ENCODE measurements around the gene OXTR.

Gene OXTR

GRCh38 chr3:8769088-8769822 lies at the start of gene OXTR:
OXTR (minus strand) TSS chr3:8769613; CDS start chr3:8768187, 1,426 bp downstream.
- peak; percentile 38 for DNase-seq (ENCODE audit: low read depth)

- DNase-seq (ENCODE audit: low read depth) = no peak
Observed at GRCh38 chr3:8817486-8817885, 48.1 kb upstream of the OXTR start.

GRCh38 chr3:8816106-8816505 lies 46.7 kb upstream of the OXTR start:
- no peak for DNase-seq (ENCODE audit: low read depth)

GRCh38 chr3:8813411-8813810 lies 44.0 kb upstream of the OXTR start:
- no peak for DNase-seq (ENCODE audit: low read depth)

GRCh38 chr3:8810561-8810960 lies 41.1 kb upstream of the OXTR start:
- DNase-seq (ENCODE audit: low read depth) = no peak

- no peak for DNase-seq (ENCODE audit: low read depth)
Observed at GRCh38 chr3:8805774-8806173, 36.4 kb upstream of the OXTR start.

GRCh38 chr3:8802256-8802655 lies 32.8 kb upstream of the OXTR start:
- no peak for DNase-seq (ENCODE audit: low read depth)

- no peak for DNase-seq (ENCODE audit: low read depth)
Observed at GRCh38 chr3:8800016-8800415, 30.6 kb upstream of the OXTR start.

- no peak for DNase-seq (ENCODE audit: low read depth)
Observed at GRCh38 chr3:8794247-8794646, 24.8 kb upstream of the OXTR start.

- DNase-seq (ENCODE audit: low read depth) = no peak
Observed at GRCh38 chr3:8793242-8793641, 23.8 kb upstream of the OXTR start.

- no peak for DNase-seq (ENCODE audit: low read depth)
Observed at GRCh38 chr3:8790529-8790928, 21.1 kb upstream of the OXTR start.

- no peak for DNase-seq (ENCODE audit: low read depth)
Observed at GRCh38 chr3:8784676-8785435, 15.4 kb upstream of the OXTR start.

GRCh38 chr3:8780279-8780678 lies 10.9 kb upstream of the OXTR start:
- DNase-seq (ENCODE audit: low read depth) = no peak

GRCh38 chr3:8778475-8778874 lies 9.1 kb upstream of the OXTR start:
- no peak for DNase-seq (ENCODE audit: low read depth)

GRCh38 chr3:8777978-8778267 lies 8.5 kb upstream of the OXTR start:
- no peak for DNase-seq (ENCODE audit: low read depth)

GRCh38 chr3:8777201-8777977 lies 8.0 kb upstream of the OXTR start:
- no peak for DNase-seq (ENCODE audit: low read depth)

- DNase-seq (ENCODE audit: low read depth) = no peak
Observed at GRCh38 chr3:8776406-8776805, 7.0 kb upstream of the OXTR start.

- no peak for DNase-seq (ENCODE audit: low read depth)
Observed at GRCh38 chr3:8775602-8776001, 6.2 kb upstream of the OXTR start.

- DNase-seq (ENCODE audit: low read depth) = no peak
Observed at GRCh38 chr3:8775181-8775580, 5.8 kb upstream of the OXTR start.

GRCh38 chr3:8773941-8774542 lies 4.6 kb upstream of the OXTR start:
- DNase-seq (ENCODE audit: low read depth) = no peak

GRCh38 chr3:8768364-8769087 lies 887 bp downstream of the OXTR start:
- no peak for DNase-seq (ENCODE audit: low read depth)

Data from stimulated activated CD8-positive, alpha-beta memory T cell treated with anti-CD3 and anti-CD28 coated beads, Interleukin-4, amount 100 ng/mL, for 24 hours (primary cell).